ENCODE results near the gene COL5A1. TPM values are rescaled to one million over a fixed set of nuclear protein-coding genes. Genes with fewer than 3 reads are reported as not detected.

The COL5A1 gene
- total RNA-seq, 4 donors from 2014 or later: 1.6 to 2.8 (median 2.3) TPM

GRCh38 chr9:134753191-134753590, 111.6 kb downstream of the COL5A1 start:
- Histone ChIP-seq H3K4me1 (no peaks in the 10 kb centered on the region), H3K27me3 (peaks cover 0 to 5% (median under 1%) of the 10 kb centered on the region in 3 donors), H3K9me3 (no peaks in the 10 kb centered on the region), H3K36me3 (no peaks in the 10 kb centered on the region), H3K27ac (no peak overlapping the region), H3K4me3 (no peak overlapping the region)
- intact Hi-C loops (cut with DNase I; ENCODE audit: low total_unique reads): no loop called here
- TF ChIP-seq POLR2A (IDR thresholded peaks at IDR 0.05): no peak
- TF ChIP-seq, protein P1, sequence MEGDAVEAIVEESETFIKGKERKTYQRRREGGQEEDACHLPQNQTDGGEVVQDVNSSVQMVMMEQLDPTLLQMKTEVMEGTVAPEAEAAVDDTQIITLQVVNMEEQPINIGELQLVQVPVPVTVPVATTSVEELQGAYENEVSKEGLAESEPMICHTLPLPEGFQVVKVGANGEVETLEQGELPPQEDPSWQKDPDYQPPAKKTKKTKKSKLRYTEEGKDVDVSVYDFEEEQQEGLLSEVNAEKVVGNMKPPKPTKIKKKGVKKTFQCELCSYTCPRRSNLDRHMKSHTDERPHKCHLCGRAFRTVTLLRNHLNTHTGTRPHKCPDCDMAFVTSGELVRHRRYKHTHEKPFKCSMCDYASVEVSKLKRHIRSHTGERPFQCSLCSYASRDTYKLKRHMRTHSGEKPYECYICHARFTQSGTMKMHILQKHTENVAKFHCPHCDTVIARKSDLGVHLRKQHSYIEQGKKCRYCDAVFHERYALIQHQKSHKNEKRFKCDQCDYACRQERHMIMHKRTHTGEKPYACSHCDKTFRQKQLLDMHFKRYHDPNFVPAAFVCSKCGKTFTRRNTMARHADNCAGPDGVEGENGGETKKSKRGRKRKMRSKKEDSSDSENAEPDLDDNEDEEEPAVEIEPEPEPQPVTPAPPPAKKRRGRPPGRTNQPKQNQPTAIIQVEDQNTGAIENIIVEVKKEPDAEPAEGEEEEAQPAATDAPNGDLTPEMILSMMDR (IDR thresholded peaks at IDR 0.05 in 4 of 5, conservative IDR thresholded peaks at IDR 0.05 in 1 of 5): no peak
- no peak for DNase-seq
- in situ Hi-C loops (cut with MboI; ENCODE audit: low sequenced_read_pairs in 4 of 4): no loop called here
- no peak for ATAC-seq

DNA sequence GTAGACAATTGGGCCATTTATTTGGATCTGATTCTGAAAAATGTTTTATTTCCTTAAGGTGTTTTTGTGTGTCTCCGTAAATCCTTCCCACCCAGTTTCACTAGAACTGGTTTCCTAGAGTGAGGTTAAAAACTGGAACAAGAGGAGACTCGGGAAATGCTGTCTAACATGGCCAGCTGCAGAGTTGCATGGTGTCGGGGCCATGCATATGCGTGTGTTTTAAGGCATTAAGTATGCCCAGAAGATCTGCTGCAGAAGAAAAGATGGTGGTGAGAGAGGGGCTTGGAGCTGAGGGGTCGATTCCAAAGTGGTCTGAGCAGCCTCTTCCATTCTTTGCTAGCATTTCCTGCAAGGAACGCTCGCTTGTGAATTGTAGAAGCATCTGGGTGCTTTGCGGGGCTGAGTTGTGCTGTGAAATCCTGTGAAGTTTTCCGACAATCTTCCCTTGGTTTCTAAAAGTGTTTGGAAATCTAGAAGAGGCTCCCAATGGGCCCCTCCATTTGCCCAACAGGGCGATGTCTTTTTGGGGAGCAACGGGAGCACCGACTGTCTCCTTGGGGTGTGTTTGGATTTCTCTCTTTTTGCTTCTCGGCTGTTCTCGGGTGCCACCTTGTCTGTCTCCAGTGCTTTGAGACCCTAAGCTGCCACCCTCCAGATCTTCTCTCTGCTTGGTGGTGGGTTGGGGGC, 113.8 kb downstream of the COL5A1 start:
- Histone ChIP-seq H3K4me3 (no peak overlapping the region), H3K9me3 (no peaks in the 10 kb centered on the region), H3K36me3 (no peaks in the 10 kb centered on the region), H3K4me1 (no peaks in the 10 kb centered on the region), H3K27ac (no peak overlapping the region), H3K27me3 (peaks cover 0 to 5% (median 4%) of the 10 kb centered on the region in 3 donors)
- intact Hi-C loops (cut with DNase I; ENCODE audit: low total_unique reads) (no loop called here), in situ Hi-C loops (cut with MboI; ENCODE audit: low sequenced_read_pairs in 4 of 4) (no loop called here)
- DNase-seq (no peak), ATAC-seq (no peak)
- no peak for TF ChIP-seq POLR2A (IDR thresholded peaks at IDR 0.05)

DNA sequence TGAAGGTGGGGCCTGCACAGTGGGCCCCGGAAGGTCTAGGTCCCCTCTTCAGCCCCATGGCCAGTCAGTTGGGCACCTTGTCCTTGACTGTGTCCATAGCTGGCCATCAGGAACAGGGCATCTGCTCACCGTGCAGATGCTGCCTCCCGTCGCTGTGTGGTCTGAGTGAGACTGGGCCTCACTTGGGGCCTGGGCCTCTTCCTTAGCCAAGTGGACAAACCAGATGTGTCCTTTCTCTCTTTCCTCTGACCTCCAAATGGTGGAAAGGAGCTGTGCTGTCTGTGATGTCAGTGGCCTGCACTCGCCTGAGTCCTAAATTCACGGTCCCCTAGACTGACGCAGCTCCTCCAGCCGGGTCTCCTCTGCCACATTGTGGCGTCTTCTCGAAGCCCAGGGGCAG, 114.5 kb downstream of the COL5A1 start:
- Histone ChIP-seq H3K36me3 (no peaks in the 10 kb centered on the region), H3K27ac (no peak overlapping the region), H3K4me3 (no peak overlapping the region), H3K4me1 (no peaks in the 10 kb centered on the region), H3K27me3 (peaks cover 0 to 5% (median 4%) of the 10 kb centered on the region in 3 donors), H3K9me3 (no peaks in the 10 kb centered on the region)
- no peak for ATAC-seq
- no peak for DNase-seq
- no peak for TF ChIP-seq POLR2A (IDR thresholded peaks at IDR 0.05)
- TF ChIP-seq, protein P1 (IDR thresholded peaks at IDR 0.05 in 4 of 5, conservative IDR thresholded peaks at IDR 0.05 in 1 of 5): no peak
- intact Hi-C loops (cut with DNase I; ENCODE audit: low total_unique reads) (no loop called here), in situ Hi-C loops (cut with MboI; ENCODE audit: low sequenced_read_pairs in 4 of 4) (no loop called here)

GRCh38 chr9:134757216-134757975, 115.8 kb downstream of the COL5A1 start:
- H3K4me1 ChIP-seq: no peaks in the 10 kb centered on the region
- peaks cover 0 to 5% (median 4%) of the 10 kb centered on the region in 3 donors for H3K27me3 ChIP-seq
- H3K4me3 ChIP-seq: no peak overlapping the region
- TF ChIP-seq POLR2A (IDR thresholded peaks at IDR 0.05): no peak
- TF ChIP-seq, protein P1 (IDR thresholded peaks at IDR 0.05 in 4 of 5, conservative IDR thresholded peaks at IDR 0.05 in 1 of 5): no peak
- DNase-seq (no peak), ATAC-seq (no peak)
- in situ Hi-C loops (cut with MboI; ENCODE audit: low sequenced_read_pairs in 4 of 4) (no loop called here), intact Hi-C loops (cut with DNase I; ENCODE audit: low total_unique reads) (no loop called here)
- H3K36me3 ChIP-seq: no peaks in the 10 kb centered on the region
- H3K9me3 ChIP-seq: no peaks in the 10 kb centered on the region
- no peak overlapping the region for H3K27ac ChIP-seq

DNA sequence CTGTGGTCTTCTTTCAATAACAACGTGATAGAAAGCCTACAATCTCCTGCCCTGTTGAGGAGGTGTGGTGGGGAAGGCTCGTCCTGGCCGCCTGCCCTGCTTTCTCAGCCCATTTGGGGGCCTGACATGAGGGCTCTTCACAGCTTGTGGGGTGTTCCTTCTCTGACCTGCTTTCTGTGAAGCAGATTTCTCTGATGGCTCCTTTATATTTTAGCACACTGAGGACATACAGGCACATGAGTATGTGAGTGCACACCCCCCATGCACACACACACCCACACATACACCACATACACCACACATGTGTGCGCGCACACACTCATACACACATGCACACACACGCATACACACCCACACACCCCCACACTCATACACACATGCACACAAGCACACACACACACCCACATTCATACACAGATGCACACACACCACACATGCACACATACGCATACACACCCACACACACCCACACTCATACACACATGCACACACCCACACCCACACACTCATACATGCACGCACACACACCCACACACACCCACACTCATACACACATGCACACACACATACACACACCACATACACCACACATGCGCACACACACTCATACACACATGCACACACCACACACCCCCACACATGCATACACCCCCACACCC, 117.5 kb downstream of the COL5A1 start:
- intact Hi-C loops (cut with DNase I; ENCODE audit: low total_unique reads): no loop called here
- Histone ChIP-seq H3K9me3 (no peaks in the 10 kb centered on the region), H3K4me1 (no peaks in the 10 kb centered on the region), H3K4me3 (no peak overlapping the region), H3K36me3 (no peaks in the 10 kb centered on the region), H3K27ac (no peak overlapping the region), H3K27me3 (peaks cover 0 to 5% (median 4%) of the 10 kb centered on the region in 3 donors)
- in situ Hi-C loops (cut with MboI; ENCODE audit: low sequenced_read_pairs in 4 of 4): no loop called here
- no peak for TF ChIP-seq POLR2A (IDR thresholded peaks at IDR 0.05)
- TF ChIP-seq, protein P1 (IDR thresholded peaks at IDR 0.05 in 4 of 5, conservative IDR thresholded peaks at IDR 0.05 in 1 of 5): no peak
- DNase-seq: no peak
- no peak for ATAC-seq
